Measurements from ENCODE around the gene SURF4. TPM values are rescaled to one million over a fixed set of nuclear protein-coding genes. Genes with fewer than 3 reads are reported as not detected.

The SURF4 gene
- total RNA-seq, 1 donor from 2014 or later, result 188 TPM

- no peak for DNase-seq (ENCODE audit: low read depth)
- H3K4me3 ChIP-seq (ENCODE audit: low read depth, low read length), result no peak overlapping the region
- no peaks in the 10 kb centered on the region for H3K27me3 ChIP-seq (ENCODE audit: control insufficient read depth, insufficient read depth, low read length)
- H3K36me3 ChIP-seq (ENCODE audit: control insufficient read depth, insufficient read depth, low read length), result peaks cover 8% of the 10 kb centered on the region
- TF ChIP-seq, protein P1, sequence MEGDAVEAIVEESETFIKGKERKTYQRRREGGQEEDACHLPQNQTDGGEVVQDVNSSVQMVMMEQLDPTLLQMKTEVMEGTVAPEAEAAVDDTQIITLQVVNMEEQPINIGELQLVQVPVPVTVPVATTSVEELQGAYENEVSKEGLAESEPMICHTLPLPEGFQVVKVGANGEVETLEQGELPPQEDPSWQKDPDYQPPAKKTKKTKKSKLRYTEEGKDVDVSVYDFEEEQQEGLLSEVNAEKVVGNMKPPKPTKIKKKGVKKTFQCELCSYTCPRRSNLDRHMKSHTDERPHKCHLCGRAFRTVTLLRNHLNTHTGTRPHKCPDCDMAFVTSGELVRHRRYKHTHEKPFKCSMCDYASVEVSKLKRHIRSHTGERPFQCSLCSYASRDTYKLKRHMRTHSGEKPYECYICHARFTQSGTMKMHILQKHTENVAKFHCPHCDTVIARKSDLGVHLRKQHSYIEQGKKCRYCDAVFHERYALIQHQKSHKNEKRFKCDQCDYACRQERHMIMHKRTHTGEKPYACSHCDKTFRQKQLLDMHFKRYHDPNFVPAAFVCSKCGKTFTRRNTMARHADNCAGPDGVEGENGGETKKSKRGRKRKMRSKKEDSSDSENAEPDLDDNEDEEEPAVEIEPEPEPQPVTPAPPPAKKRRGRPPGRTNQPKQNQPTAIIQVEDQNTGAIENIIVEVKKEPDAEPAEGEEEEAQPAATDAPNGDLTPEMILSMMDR (IDR thresholded peaks at IDR 0.05; ENCODE audit: insufficient read depth, low read length, poor library complexity, severe bottlenecking), result no peak
Observed at GRCh38 chr9:133354766-133355165, 21.1 kb downstream of the SURF4 start.

- peaks cover 10% of the 10 kb centered on the region for H3K36me3 ChIP-seq (ENCODE audit: control insufficient read depth, insufficient read depth, low read length)
- TF ChIP-seq, protein P1 (IDR thresholded peaks at IDR 0.05; ENCODE audit: insufficient read depth, low read length, poor library complexity, severe bottlenecking), result no peak
Observed at GRCh38 chr9:133353548-133353947, 22.3 kb downstream of the SURF4 start.

GRCh38 chr9:133352635-133353340 lies 23.1 kb downstream of the SURF4 start:
- no peak overlapping the region for H3K4me3 ChIP-seq (ENCODE audit: low read depth, low read length)
- H3K36me3 ChIP-seq (ENCODE audit: control insufficient read depth, insufficient read depth, low read length), result peaks cover 10% of the 10 kb centered on the region
- no peak for DNase-seq (ENCODE audit: low read depth)
- TF ChIP-seq, protein P1 (IDR thresholded peaks at IDR 0.05; ENCODE audit: insufficient read depth, low read length, poor library complexity, severe bottlenecking), result no peak
- H3K27me3 ChIP-seq (ENCODE audit: control insufficient read depth, insufficient read depth, low read length), result no peaks in the 10 kb centered on the region

More at GRCh38 chr9:133353548-133353947, 22.3 kb downstream of the SURF4 start:
- Histone ChIP-seq H3K27me3 (ENCODE audit: control insufficient read depth, insufficient read depth, low read length) (no peaks in the 10 kb centered on the region), H3K4me3 (ENCODE audit: low read depth, low read length) (no peak overlapping the region)
- no peak for DNase-seq (ENCODE audit: low read depth)

DNA sequence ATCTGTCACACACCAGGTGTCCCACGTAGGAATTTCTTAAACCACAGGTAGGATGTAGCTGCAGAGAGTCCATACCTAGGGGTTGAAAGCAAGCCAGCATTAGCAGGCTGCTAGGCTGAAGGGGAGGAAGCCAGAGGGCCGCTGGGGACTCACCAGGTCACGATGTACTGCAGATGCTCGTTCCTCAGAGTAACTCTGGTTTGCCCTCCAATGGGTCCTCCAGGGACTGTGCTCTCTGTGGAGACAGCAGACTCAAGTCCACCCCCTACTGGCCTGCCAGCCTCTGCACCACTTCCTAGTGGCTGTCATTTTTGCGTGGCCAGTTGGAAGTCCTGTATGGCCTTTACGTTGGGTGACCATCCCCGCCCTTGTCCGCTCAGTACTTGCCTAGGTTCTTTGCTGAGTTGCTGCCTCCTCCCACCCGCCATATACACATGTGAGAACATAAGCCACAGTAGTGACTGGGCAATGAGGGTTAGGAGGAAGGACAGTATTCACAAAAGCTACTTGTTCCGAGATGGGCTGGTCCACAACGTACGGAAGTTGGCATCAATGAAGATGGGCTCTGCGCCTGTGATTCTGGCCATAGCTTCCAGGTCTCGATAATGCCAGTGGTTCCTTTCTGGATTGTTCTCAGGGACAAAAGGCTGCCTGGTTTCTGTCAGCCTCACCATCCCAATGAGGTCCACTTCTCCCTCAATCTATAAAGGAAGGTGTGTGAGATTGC lies 23.8 kb downstream of the SURF4 start:
- TF ChIP-seq, protein P1 (IDR thresholded peaks at IDR 0.05; ENCODE audit: insufficient read depth, low read length, poor library complexity, severe bottlenecking), result peak; percentile 67
- no peak for DNase-seq (ENCODE audit: low read depth)
- Histone ChIP-seq H3K27me3 (ENCODE audit: control insufficient read depth, insufficient read depth, low read length) (no peaks in the 10 kb centered on the region), H3K4me3 (ENCODE audit: low read depth, low read length) (no peak overlapping the region), H3K36me3 (ENCODE audit: control insufficient read depth, insufficient read depth, low read length) (peaks cover 10% of the 10 kb centered on the region)

GRCh38 chr9:133351526-133351907 lies 24.3 kb downstream of the SURF4 start:
- no peak overlapping the region for H3K4me3 ChIP-seq (ENCODE audit: low read depth, low read length)
- TF ChIP-seq, protein P1 (IDR thresholded peaks at IDR 0.05; ENCODE audit: insufficient read depth, low read length, poor library complexity, severe bottlenecking), result no peak
- DNase-seq (ENCODE audit: low read depth), result no peak
- H3K27me3 ChIP-seq (ENCODE audit: control insufficient read depth, insufficient read depth, low read length), result no peaks in the 10 kb centered on the region
- peaks cover 10% of the 10 kb centered on the region for H3K36me3 ChIP-seq (ENCODE audit: control insufficient read depth, insufficient read depth, low read length)
